NCI-H1694 (cell line): ENCODE measurements around the gene KCP.
A peak's percentile ranks its signal among the peaks of the same experiment; 100 is the strongest.
"Not testable (repeated sequence)": the region's sequence is repeated elsewhere in the genome, so short reads cannot be mapped to it uniquely, and the experiment has no call there.

Experiments used
- DNase-seq: peaks from one replicate; lab custom pipeline; 2025; lab: John Stamatoyannopoulos, UW

Gene KCP

DNA sequence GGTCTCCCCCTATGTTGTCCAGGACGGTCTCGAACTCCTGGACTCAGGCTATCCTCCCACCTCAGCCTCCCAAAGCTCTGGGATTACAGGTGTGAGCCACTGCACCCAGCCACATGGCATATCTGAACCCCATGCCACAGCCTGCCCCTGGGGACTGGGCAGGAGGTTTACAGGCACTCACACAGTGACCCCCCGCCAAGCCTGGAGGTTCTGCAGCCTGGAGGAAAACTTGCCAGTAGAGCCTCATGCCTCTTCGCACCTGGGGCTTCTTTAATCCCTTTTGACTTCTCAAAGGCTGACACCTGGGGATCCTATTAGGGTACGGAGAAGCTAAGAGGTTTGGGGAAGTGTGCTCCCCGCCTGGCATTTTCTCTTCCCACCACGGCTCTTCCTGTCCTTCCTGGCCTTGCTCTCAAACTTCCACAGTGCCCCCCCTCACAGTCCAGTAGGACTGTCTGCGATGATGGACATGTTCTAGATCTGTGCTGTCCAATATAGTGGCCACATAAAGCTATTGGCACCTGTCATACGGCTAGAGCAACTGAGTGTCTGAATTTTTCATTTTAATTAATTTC, 11.4 kb upstream of the KCP start:
- no peak for DNase-seq

DNA sequence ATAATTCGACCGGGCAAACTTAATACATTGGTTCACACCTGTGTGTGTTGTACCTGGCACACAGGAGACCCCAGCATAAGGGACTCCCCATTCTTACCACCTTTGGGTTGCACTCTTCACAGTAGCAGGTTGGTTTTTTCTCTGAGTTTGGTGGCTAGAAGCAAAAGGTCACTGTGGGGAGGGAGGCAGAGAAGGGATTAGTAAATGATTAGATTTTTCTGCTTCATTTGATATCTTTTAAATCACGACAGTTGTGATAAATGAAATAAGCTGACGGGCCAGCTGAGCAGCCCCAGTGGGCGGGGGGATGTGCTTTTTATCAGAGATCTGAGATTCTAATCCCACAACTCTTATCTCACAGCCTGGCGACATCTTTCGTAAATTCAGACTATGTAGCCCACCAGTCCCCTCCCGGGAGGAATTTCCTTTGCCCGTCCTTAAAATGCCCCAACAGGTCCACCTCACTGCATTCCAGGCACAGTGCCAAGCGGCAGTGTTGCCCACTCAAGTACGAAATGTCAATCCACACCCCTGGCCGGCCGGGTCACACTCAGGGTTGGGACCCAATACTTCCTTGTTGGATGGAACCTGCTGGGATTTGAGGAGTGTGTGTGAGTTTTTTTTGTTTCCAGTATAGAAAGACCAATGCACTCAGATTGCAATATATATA, 10.5 kb upstream of the KCP start:
- no peak for DNase-seq

DNA sequence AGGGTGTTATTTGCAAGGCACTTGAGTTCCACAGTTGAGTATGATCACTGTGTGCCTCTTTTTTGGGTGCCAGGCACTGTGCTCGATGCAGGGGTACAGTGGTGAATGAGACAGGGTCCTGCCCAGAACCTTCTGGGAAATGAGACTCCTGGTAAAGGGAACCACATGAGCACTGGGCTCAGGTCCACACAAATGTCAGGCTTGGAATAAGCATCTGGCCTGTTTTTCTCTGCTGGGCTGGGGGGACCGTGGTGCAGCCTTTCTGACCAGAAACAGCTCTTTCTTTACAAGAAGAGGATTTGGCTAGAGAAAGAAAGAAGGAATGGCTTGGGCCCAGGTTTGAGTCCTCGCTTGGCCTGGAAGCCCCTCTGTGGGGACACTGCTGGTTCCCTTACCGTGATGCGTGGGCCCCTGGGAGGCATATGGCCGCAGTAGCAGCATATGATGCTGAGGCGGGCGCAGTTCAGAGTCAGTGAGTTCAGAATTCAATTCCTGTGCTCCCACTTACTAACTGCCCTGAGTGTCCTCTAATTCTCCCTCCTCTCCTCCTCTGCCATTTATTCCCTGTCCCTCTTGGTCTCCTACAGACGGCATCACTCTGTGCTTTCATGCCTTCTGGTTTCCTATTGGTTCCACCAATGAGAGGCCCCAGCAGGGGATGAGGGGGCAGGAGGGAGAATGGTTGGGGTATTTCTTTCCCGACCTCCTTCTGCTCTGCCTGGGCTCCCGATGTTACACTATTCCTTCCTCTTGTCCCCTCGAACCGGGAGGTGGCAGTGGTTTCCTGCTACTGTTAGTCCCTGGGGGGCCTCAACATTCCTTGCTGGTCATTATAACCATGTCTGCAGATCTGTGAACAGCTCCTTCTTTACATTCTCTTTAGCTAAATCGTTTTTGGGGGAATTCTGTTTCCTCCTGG, 9.6 kb upstream of the KCP start:
- no peak for DNase-seq

DNA sequence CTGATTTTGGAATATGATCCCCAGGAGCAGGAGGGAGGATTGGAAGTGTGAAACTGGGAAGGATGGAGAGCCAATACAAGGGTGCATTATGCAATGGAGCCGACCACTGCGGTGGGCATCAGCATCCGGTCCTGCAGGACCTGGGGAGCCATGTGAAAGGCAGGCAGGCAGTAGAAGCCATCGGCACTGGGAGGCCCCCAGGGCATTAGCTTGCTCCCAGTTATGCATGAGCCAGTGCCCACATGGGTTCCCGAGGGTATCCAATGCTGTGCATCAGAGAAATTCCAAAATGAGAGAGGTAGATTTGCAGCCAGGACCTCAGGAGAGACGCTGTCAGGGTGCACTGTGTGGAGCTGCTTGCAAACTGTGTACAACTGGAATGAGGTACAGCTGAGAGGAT, 8.7 kb upstream of the KCP start:
- DNase-seq = no peak

DNA sequence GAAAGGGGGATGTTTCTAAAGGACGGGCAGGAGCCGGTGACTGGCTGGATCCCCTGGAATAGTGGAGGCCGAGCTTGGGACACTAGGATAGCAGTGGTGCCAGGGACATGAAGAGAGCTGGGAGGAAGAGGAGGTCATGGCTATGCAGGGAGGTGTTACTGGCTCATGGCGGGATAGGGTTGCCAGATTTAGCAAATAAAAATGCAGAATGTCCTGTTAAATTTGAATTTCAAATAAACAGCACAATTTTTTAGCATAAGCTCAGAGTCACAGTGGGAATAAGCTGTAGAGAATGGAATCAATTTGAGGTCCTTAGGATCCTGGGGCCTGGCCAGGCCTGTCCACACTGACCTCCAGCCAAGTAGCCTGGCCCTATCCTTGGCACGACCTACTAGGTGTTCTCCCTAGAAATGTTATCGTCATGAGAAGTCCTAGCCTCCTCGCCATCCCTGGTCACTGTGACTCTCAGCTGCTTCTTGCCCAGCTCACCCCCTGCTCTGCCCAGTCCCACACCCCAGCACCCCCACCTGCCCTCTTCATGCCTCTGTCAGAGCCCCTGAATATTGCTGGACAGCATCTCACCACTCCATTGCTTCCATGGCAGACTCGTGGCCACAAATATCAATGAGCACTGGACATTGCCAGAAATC, 7.6 kb upstream of the KCP start:
- DNase-seq = no peak

DNA sequence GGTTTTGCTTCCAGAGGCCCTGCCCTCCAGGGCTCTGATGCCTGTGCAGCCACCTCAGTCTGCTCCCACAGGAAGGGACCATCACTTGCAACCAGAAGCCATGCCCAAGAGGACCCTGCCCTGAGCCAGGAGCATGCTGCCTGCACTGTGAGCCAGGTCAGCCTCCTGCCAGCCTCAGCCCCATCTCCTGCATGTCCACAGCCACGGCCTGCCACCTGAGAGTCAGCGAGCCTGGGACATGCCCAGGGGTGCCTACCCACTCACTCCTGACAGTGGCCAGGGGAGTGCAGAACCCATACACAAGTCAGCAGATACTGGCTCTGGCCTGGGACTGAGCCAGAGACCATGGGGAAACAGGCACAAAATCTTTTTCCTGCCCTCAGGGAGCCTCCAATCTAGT, 6.6 kb upstream of the KCP start:
- no peak for DNase-seq

DNA sequence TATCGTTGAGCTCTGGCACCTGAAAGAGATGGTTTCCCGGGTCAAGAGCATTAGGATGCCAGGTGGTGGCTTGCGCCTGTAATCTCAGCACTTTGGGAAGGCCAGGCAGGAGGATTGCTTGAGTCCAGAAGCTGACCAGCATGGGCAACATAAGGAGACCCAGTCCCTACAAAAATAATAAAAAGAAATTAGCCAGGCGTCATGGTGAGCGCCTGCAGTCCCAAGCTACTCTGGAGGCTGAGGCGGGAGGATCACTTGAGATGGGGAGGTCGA, 6.1 kb upstream of the KCP start:
- DNase-seq = no peak

DNA sequence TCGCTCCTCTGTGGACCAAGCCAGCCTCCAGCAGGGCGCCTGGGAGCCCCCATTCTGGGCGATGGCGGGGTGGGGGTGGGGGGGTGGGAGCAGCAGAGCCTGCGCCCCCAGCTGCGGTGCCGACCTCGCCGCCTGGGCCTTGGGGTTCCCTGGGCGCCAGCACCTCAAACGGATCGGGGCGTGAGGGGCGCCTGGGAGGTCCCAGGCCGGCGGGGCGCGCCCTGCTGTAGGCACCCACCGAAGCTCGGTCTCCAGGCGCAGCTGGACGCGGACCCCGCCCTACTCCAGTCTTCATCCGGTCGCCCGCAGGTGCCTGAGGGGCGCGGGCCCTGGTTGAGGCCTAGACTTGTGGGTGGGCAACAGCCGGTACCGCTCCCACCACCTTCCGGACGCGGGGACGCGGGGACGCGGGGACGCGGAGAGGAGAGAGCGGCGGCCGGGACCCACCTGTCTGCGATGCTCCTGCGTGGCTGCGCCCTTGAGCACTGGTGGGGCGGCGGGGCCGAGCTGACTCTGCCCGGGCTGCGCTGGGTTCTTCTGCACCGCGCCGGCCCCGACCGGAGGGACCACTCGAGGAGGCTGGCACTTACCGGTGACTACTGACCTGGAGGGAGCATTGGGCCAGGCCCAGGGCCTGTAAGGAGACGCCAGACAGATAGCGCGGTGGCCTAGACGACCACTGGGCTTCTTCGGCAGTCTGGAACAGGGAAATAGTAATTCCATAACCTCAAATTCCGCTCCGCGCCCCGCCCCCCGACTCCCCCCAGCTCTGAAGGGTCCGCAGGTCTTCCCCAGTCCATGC, 5.5 kb upstream of the KCP start:
- no peak for DNase-seq

DNA sequence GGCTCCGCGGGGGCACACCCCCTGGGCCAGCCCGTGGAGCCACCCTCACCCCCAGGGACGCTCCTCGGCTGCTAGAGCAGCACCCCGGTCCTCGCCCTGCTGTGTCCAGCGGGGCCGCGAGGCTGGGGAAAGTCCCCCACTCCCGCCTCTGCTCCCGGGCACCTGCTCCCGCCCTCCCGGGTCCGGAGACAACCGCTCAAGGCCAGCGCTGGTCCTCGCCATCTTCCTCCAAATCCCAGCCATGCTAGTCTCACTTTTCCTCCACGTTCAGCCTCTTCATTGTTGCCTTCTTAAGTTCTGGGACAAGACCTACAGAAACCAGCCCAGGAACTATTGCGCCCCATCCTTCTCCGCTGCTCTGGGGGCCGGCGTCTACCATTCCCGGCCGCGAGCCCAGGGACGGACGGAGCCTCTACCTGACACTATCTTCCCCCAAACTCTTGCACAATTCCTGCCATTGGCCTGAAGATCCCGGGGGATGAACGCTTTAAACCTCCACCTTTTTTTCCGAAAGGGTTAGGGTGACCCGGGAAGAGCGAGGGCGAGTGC, 4.8 kb upstream of the KCP start:
- DNase-seq = no peak

DNA sequence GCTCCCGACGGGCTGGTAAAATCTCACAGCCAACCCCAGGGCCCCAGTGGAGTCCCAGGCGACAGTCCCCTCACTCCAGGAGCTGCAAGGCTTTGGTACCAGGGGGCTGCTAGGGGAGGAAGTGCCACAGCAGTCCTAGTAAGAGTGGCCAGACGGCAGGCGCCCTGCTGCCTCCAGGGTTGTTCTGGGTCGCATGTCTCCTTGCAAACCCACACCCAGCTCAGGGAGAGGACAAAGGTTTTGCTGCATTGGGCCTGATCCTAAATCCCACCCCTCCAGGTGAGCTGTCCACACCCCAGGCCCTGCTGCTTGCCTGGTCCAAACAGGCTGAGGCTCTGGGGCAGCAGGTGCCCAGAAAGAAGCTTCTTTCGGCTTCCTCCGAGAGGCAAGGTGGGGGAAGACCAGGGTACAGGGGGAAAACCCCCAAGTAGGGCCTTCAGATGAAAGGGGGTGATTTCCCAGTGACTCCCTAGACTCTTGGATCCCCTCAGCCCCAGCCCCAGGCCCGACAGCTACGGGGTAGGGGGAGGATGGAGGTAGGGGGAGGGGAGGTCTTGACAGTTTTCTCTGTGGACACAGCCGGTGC, 4.2 kb upstream of the KCP start:
- DNase-seq = no peak

DNA sequence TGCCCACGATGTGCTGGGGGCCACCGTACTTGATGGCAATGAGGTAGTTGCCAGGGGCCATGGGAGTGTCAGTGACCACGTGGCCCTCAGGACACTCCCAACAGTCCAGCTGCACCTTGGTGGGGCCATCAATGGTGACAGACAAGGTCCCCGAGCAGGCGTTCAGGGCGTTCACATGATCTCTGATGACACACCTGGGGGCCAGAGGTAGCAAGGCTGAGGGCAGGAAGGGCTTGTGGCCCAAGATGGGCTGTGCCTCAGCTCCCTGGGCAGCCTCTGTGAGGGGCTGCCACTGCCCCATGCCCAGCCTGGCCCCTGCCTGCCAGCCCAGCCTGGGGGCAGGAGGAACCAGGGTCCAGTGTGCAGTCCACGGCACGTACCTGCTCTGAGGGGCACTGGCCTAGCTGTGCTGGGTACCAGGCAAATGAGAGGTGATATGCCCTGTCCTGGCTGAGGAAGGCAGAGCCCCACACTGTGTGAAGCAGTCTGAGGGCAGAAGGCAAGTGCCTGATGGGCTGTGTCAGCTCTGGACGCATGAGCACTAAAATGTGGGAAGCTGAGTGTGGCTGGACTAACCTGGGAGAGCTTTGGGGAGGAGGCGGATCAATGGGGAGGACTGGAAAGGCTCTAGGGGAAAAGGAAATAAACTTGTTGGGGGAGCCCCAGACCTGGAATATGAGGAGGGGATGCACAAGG, 3.5 kb upstream of the KCP start:
- DNase-seq = no peak

DNA sequence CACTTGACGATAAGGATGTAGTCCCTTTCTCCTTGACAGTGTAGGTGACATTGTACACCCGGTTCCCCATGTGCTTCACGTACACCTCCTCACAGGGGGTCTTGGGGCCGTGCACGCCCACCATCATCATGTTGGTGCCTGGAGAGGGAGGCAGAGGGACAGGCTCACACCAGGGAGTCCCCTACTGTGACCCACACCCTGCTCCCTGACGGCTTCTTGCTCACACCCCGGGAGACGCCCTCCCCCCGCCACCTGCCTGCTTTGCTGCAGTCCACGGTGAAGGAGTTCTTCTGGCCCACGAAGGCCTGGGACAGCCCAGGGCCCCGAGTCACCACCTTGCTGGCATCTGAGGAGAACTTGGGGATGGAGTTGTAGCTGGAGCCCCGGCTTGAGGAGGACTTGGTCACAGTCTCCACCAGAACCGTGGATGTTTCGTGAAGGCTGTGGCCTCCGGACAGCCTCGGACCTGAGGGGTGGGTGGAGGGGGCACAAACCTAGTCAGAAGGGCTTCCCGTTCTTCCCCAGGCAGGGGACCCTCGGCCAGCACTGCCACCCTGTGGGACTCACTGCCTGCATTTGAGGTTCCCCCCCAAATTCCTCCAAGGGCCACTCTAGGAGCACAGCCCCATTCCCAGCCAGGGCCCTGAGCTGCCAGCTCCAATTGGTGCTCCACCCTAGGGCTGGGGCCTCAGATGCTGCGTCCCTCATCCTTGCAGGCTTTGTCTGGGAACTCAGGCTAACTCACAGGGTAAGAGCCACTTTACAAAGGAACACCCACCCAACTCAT, 2.4 kb upstream of the KCP start:
- not testable (repeated sequence) for DNase-seq

DNA sequence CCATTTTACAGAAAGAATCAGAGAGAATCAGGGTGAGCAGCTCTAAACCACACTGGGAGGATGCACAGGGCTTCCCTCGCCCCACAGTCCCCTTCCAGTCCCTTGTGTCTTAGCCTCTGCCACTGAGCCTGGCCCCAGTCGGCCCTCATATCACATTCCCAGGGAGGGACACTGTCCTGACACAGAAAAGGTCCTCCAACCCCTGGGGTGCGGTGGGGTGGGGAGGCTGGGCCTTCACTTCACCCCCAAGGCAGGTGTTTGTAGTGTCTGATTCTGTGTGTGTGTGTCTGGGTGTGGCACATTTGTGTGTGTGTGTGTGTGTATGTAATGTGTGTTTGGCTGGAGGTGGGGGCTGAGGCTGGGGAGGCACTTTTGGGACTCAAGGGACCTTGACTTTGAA, 1.8 kb upstream of the KCP start:
- DNase-seq = no peak

DNA sequence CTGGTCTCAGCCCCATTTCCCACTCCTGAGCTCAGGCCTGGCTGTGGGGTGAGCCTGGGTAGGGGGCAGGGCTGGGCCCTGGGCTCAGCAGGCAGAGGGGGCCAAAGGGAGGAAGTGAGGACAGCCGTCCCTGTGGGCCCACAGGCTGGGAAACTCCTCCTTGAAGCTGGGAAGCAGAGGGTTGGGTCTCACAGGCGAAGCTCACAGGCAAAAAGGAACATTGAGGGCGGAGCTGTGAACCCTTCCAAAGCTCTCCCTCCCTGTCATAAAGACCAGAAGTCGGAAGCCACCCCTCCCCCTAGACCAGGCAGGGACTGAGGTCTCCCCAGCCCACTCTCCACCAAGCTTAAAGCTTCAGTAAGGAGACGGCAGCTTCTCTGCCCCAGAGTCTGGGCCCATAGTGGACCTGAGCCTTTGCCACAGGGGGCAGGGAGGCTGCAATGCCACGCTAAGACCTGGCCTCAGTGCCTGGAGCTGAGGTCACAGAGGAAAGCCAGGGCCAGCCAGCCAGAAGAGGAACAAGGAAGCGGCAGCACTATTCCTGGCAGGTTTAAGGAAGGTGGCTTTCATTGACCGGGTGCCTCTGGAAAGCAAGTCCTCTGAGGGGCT, 1.0 kb upstream of the KCP start:
- no peak for DNase-seq

DNA sequence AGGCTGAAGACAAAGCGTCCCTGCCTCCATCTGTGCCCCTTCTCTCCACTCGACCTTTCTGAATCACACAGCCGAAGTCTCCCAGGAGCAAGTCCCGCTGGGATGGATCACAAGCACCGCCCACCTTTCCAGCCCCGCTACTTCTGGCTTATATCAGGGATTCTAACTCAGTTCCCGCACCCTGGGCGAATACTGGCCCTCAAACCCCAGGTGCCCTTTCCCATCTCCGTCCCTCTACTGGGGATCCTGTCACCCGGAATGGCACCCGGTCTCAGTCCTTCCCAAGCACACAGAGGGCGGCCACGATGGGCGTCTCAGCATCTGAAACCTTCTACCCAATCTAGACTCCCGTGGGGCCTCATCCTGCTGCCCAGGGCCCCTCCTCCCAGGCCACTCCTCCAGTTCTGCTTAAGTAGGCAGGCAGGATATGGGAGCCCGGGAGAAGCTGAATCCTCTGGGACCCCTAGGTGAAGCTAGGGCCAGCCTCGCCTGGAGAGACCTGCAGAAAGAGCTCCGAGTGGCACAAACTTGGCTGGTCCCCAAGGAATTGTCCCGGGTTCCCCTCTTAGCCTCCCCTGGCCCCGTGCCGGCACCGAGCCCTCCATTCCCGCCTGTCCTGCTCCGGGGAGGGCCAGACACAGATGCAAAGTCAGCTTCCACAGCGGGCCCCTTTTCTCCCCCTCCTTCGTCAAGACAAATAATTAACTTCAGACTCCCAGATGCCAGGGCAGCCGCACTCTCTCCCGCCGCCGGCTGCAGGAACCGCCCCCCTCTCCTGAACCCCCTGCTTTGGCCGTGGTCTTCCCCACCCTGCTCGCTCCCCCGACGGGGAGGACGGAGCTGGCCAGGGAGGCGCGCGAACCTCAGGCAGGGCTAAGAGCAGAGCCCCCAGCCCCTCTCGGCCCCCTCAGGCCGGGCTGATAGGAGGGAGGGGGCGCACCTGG, 612 bp downstream of the KCP start:
- DNase-seq = no peak

DNA sequence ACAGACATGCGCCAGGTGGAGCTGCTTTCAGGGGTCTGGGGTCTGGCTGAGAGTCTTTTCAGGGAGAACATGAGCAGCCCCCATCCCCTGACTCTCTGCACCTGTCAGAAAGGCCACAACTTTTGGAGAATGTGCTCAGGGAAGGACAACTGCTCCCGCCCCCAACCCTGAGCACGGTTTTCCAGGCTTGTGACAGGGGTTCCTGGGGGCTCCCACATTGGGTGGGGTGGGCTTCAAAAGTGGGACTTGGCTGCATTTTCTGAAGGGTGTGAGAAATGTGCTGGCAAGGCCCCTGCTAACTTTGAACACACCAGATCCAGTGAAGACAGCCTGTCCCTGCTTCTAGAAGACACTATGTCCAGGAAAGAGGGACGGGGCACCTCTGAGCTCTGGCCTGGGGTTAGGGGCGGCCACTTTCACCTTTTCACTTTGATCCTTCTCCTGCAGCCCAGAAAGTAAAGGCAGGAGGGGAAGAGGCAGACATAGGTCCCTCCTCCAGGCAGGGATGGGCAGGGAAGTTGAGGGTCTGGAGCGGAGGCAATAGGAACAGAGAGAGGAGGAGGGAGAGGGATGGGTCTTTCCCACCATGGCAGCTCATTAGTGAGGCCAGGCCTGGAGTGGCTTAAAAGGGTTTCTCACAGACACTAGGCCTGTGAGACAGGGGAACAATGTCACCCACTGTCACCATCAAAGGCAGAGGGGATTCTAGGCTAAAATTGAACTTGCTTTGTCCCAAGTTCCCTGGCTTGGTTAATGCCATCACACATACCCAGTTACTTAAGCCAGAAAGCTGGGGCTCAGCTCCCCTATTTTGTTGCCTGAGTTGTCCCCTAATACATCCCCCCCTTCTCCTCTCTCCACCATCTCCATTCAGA, 1.5 kb downstream of the KCP start:
- no peak for DNase-seq

DNA sequence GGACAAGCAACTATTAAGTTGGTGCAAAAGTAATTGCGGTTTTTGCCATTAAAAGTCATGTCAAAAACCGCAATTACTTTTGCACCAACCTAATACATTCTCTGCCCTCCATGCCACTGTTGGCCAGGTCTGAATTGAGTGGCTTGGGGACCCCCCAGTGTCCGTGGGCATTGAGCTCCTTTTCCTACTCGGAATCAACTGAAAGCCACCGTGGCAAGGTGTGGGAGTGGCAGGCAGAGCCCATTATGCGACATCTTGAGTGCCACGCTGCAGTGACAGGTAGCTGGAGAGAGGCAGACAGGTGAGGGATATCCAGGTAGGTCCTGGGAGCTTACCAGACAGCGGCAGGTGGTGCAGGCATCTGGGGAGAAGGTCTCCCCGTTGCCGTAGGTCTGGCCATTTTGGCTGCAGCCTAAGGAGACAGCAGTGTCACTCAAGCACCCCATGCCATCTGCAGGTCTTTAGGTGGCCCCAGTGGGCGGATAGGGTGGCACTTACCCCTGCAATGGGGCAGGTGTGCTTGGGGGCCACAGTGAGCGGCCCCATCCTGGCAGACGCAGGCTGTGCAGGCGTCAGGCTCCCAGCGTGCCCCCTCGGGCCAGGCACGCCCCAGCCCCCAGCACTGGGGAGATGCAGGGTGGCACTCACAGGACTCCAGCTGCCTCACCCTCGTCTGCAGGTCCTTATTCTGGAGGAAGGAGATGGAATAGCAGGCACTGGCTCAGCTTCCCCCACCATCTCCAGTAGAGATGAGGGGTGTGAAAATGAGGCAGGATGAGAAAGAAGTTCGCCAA, 3.5 kb downstream of the KCP start:
- DNase-seq = peak; percentile 3
